Upper lobe of left lung (tissue), 4 donors: ENCODE results near the gene TMEM170B.

ENCODE experiments used
- CTCF ChIP-seq, 6 experiments: fragments of 450-650 bp in 4 of 6; fragments of 200-600 bp in 2 of 6; sonication (generic) in 2 of 6; IDR thresholded peaks; one replicate each; pipeline ENCODE4 v1.5.1; 2016 to 2019; ENCODE audit warnings: antibody characterized with exemption in 6 of 6
- POLR2AphosphoS5 ChIP-seq, 2 donors: sonication (generic); formaldehyde crosslinking; IDR thresholded peaks; one replicate each; pipeline ENCODE4 v1.5.1; 2017; ENCODE audit warnings: antibody characterized with exemption in 2 of 2

- TF ChIP-seq CTCF (IDR thresholded peaks at IDR 0.05) (no peak), POLR2AphosphoS5 (IDR thresholded peaks at IDR 0.05) (no peak)
These were observed 44.9 kb upstream of the TMEM170B start for GRCh38 chr6:11492464-11493290.
